ENCODE data around the gene TAF9.

The TAF9 gene

GRCh38 chr5:69369340-69370121, at the start of gene TAF9, which contains the start of the genes AK6 and RAD17:
Gene TAF9, minus strand, starts transcription at chr5:69369520. Its CDS starts 3,783 bp downstream, at chr5:69365737.
Gene AK6, minus strand, starts transcription at chr5:69369520. Its CDS starts 30 bp downstream, at chr5:69369490.
Gene RAD17, plus strand, starts transcription at chr5:69369818. Its CDS starts 2,391 bp downstream, at chr5:69372209.
- peak; percentile 92 for DNase-seq (ENCODE audit: low spot score)

- DNase-seq (ENCODE audit: low spot score): no peak
These were observed 49.2 kb upstream of the TAF9 start for GRCh38 chr5:69418554-69418953.

GRCh38 chr5:69416699-69417098, 47.4 kb upstream of the TAF9 start:
- DNase-seq (ENCODE audit: low spot score): no peak

- no peak for DNase-seq (ENCODE audit: low spot score)
These were observed 46.9 kb upstream of the TAF9 start for GRCh38 chr5:69416180-69416579.

- no peak for DNase-seq (ENCODE audit: low spot score)
These were observed 46.3 kb upstream of the TAF9 start for GRCh38 chr5:69415584-69415958.

GRCh38 chr5:69414885-69415583, 45.7 kb upstream of the TAF9 start, which contains the start of gene MARVELD2:
Gene MARVELD2, plus strand, starts transcription at chr5:69415116. Its CDS starts 4,270 bp downstream, at chr5:69419386.
- DNase-seq (ENCODE audit: low spot score): peak; percentile 78

GRCh38 chr5:69404659-69405330, 35.5 kb upstream of the TAF9 start:
- no peak for DNase-seq (ENCODE audit: low spot score)

GRCh38 chr5:69378376-69378775, 9.1 kb upstream of the TAF9 start:
- DNase-seq (ENCODE audit: low spot score): no peak

GRCh38 chr5:69374911-69375446, 5.7 kb upstream of the TAF9 start:
- no peak for DNase-seq (ENCODE audit: low spot score)

- DNase-seq (ENCODE audit: low spot score): no peak
These were observed 3.1 kb upstream of the TAF9 start for GRCh38 chr5:69372394-69372793.

GRCh38 chr5:69370335-69370734, 1.0 kb upstream of the TAF9 start:
- DNase-seq (ENCODE audit: low spot score): peak; percentile 28

- peak; percentile 41 for DNase-seq (ENCODE audit: low spot score)
These were observed 621 bp downstream of the TAF9 start for GRCh38 chr5:69368458-69369339.

- peak; percentile 39 for DNase-seq (ENCODE audit: low spot score)
These were observed 1.5 kb downstream of the TAF9 start for GRCh38 chr5:69367697-69368279.

GRCh38 chr5:69364850-69365249, 4.5 kb downstream of the TAF9 start:
- DNase-seq (ENCODE audit: low spot score): no peak

- peak; percentile 69 for DNase-seq (ENCODE audit: low spot score)
These were observed 4.9 kb downstream of the TAF9 start for GRCh38 chr5:69364414-69364813.

GRCh38 chr5:69360442-69360841, 8.9 kb downstream of the TAF9 start:
- no peak for DNase-seq (ENCODE audit: low spot score)

- no peak for DNase-seq (ENCODE audit: low spot score)
These were observed 9.6 kb downstream of the TAF9 start for GRCh38 chr5:69359699-69360098.

GRCh38 chr5:69350664-69351063, 18.7 kb downstream of the TAF9 start:
- no peak for DNase-seq (ENCODE audit: low spot score)

GRCh38 chr5:69343083-69343482, 26.2 kb downstream of the TAF9 start:
- DNase-seq (ENCODE audit: low spot score): no peak

GRCh38 chr5:69341520-69342161, 27.7 kb downstream of the TAF9 start:
- peak; percentile 48 for DNase-seq (ENCODE audit: low spot score)
